DOHH2 (cell line): ENCODE measurements around the gene MKLN1.

Source experiments
- H3F3A ChIP-seq: fragments of 200-600 bp; sonication (generic), shearing (Covaris generic); 2 replicates; pipeline ENCODE4 v1.6.0; 2016; ENCODE audit warnings: antibody characterized with exemption, mild to moderate bottlenecking; ENCODE audit not compliant: control insufficient read depth, insufficient read depth
- H3K27ac ChIP-seq: fragments of 200-600 bp; sonication (generic); 2 replicates; pipeline ENCODE4 v1.5.1; 2014; ENCODE audit warnings: low read depth, mild to moderate bottlenecking, low read length, moderate library complexity
- H3K27me3 ChIP-seq: fragments of 200-600 bp; sonication (generic); 2 replicates; pipeline ENCODE4 v1.6.1; 2014; ENCODE audit warnings: mild to moderate bottlenecking, low read length, mixed read lengths; ENCODE audit not compliant: control insufficient read depth
- H3K36me3 ChIP-seq: fragments of 200-600 bp; sonication (generic); 2 replicates; pipeline ENCODE4 v1.6.1; 2014; ENCODE audit warnings: mild to moderate bottlenecking, low read length, moderate library complexity, mixed read lengths; ENCODE audit not compliant: control insufficient read depth
- H3K4me1 ChIP-seq: fragments of 200-600 bp; sonication (generic); 2 replicates; pipeline ENCODE4 v1.6.1; 2014; ENCODE audit warnings: mild to moderate bottlenecking, low read length, mixed read lengths; ENCODE audit not compliant: control insufficient read depth
- H3K4me2 ChIP-seq: fragments of 200-600 bp; sonication (generic); 2 replicates; pipeline ENCODE4 v1.6.0; 2014; ENCODE audit warnings: mild to moderate bottlenecking, low read length, moderate library complexity
- H3K4me3 ChIP-seq: fragments of 200-600 bp; sonication (generic); 2 replicates; pipeline ENCODE4 v1.5.1; 2014; ENCODE audit warnings: mild to moderate bottlenecking, low read length, mixed read lengths
- H3K79me2 ChIP-seq: fragments of 200-600 bp; sonication (generic); 2 replicates; pipeline ENCODE4 v1.6.1; 2014; ENCODE audit warnings: mild to moderate bottlenecking, low read length, mixed read lengths; ENCODE audit not compliant: control insufficient read depth
- H3K9me2 ChIP-seq: fragments of 200-600 bp; sonication (generic); replicated peaks from 2 replicates; pipeline ENCODE4 v1.6.1; 2014; ENCODE audit warnings: mild to moderate bottlenecking, low read length, mixed read lengths; ENCODE audit not compliant: control insufficient read depth
- H3K9me3 ChIP-seq: fragments of 200-600 bp; sonication (generic); 2 replicates; pipeline ENCODE4 v1.6.1; 2014; ENCODE audit warnings: antibody characterized with exemption, low read length, mixed read lengths; ENCODE audit not compliant: control insufficient read depth, insufficient read depth
- H4K20me1 ChIP-seq: fragments of 200-600 bp; sonication (generic); 2 replicates; pipeline ENCODE4 v1.6.0; 2014; ENCODE audit warnings: low read depth, mild to moderate bottlenecking, antibody characterized with exemption, low read length, moderate library complexity; ENCODE audit not compliant: control insufficient read depth, insufficient read depth
- EZH2phosphoT487 ChIP-seq: fragments of 200-600 bp; sonication (generic); IDR thresholded peaks from 2 replicates; pipeline ENCODE4 v1.6.1; 2017; ENCODE audit warnings: borderline replicate concordance, mild to moderate bottlenecking, antibody characterized with exemption, low read length, moderate library complexity, mixed read lengths
- TF ChIP-seq, protein P1 (sequence below): fragments of 200-600 bp; sonication (generic); IDR thresholded peaks from one replicate; pipeline ENCODE4 v1.5.1; 2014; ENCODE audit warnings: antibody characterized with exemption, mild to moderate bottlenecking, low read depth, low read length; ENCODE audit not compliant: poor library complexity, severe bottlenecking

Gene MKLN1

GRCh38 chr7:131521651-131522163 lies 194.0 kb downstream of the MKLN1 start:
- H3K4me1 ChIP-seq, result no peaks in the 10 kb centered on the region
- no peaks in the 10 kb centered on the region for H3F3A ChIP-seq
- no peaks in the 10 kb centered on the region for H3K79me2 ChIP-seq
- no peak overlapping the region for H3K27ac ChIP-seq
- no peak overlapping the region for H3K4me2 ChIP-seq
- TF ChIP-seq, protein P1, sequence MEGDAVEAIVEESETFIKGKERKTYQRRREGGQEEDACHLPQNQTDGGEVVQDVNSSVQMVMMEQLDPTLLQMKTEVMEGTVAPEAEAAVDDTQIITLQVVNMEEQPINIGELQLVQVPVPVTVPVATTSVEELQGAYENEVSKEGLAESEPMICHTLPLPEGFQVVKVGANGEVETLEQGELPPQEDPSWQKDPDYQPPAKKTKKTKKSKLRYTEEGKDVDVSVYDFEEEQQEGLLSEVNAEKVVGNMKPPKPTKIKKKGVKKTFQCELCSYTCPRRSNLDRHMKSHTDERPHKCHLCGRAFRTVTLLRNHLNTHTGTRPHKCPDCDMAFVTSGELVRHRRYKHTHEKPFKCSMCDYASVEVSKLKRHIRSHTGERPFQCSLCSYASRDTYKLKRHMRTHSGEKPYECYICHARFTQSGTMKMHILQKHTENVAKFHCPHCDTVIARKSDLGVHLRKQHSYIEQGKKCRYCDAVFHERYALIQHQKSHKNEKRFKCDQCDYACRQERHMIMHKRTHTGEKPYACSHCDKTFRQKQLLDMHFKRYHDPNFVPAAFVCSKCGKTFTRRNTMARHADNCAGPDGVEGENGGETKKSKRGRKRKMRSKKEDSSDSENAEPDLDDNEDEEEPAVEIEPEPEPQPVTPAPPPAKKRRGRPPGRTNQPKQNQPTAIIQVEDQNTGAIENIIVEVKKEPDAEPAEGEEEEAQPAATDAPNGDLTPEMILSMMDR, result no peak
- no peak for TF ChIP-seq EZH2phosphoT487
- no peak overlapping the region for H3K4me3 ChIP-seq
- no peaks in the 10 kb centered on the region for H3K36me3 ChIP-seq
- H3K9me2 ChIP-seq, result no peaks in the 10 kb centered on the region
- no peaks in the 10 kb centered on the region for H3K9me3 ChIP-seq
- H4K20me1 ChIP-seq, result no peaks in the 10 kb centered on the region
- no peaks in the 10 kb centered on the region for H3K27me3 ChIP-seq

DNA sequence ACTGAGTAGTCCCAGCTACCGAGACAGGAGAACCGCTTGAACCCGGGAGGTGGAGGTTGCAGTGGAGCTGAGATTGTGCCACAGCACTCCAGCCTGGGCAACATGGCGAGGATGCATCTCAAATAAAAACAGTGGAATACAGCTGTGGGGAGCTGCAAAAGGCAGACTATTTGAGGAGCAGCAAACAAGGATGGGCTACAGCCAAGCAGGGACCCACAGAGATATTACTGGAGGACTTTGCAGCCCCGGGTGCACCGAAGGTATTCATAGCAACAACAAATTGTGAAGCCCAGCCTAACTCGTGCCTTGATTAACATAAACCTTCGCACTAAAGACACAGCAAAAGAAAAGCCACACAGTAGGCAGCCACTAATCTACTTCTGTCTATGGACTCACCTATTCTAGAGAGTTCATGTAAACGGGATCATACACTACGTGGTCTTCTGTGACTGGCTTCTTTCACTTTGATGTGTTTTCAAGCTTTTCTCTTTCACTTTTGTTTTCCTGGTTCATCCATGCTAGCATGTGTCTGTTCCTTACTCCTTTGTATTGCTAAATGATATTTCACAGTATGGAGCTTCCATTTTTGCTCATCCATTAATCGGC lies 194.8 kb downstream of the MKLN1 start:
- H3K4me2 ChIP-seq, result no peak overlapping the region
- H3F3A ChIP-seq, result no peaks in the 10 kb centered on the region
- no peak overlapping the region for H3K27ac ChIP-seq
- H3K79me2 ChIP-seq, result no peaks in the 10 kb centered on the region
- H4K20me1 ChIP-seq, result no peaks in the 10 kb centered on the region
- no peaks in the 10 kb centered on the region for H3K4me1 ChIP-seq
- H3K9me3 ChIP-seq, result no peaks in the 10 kb centered on the region
- no peaks in the 10 kb centered on the region for H3K27me3 ChIP-seq
- H3K9me2 ChIP-seq, result no peaks in the 10 kb centered on the region
- no peaks in the 10 kb centered on the region for H3K36me3 ChIP-seq
- no peak for TF ChIP-seq EZH2phosphoT487
- TF ChIP-seq, protein P1, result no peak
- H3K4me3 ChIP-seq, result no peak overlapping the region

DNA sequence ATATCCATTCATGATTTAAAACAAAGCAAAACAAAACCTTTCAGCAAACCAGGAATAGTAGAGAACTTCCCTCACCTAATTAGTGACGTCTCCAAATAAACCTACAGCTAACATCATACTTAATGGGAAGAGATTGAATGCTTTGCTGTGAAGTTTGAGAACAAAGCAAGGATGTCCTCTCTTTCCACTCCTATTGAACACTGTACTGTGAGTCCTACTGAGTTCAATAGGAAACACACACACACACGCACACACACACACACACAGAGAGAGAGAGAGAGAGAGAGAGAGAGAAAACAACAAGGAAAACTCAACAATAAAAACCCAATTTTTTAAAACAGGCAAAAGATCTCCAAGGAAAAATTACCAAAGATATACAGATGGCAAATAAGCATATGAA lies 196.4 kb downstream of the MKLN1 start:
- Histone ChIP-seq H3K27me3 (no peaks in the 10 kb centered on the region), H3K4me2 (no peak overlapping the region), H4K20me1 (no peaks in the 10 kb centered on the region), H3F3A (no peaks in the 10 kb centered on the region), H3K9me2 (no peaks in the 10 kb centered on the region), H3K4me1 (no peaks in the 10 kb centered on the region), H3K4me3 (no peak overlapping the region), H3K9me3 (no peaks in the 10 kb centered on the region), H3K79me2 (no peaks in the 10 kb centered on the region), H3K27ac (no peak overlapping the region), H3K36me3 (no peaks in the 10 kb centered on the region)
- TF ChIP-seq, protein P1, result no peak
- TF ChIP-seq EZH2phosphoT487, result no peak
